H1 (cell line): ENCODE results near the gene KRTAP5-6. TPM values are rescaled to one million over a fixed set of nuclear protein-coding genes. Genes with fewer than 3 reads are reported as not detected.

Experiments
- CTCF ChIA-PET: fragments of 300-600 bp; sonication (Branson Sonifier 250); formaldehyde crosslinking; loops from one replicate; lab custom pipeline; 2021; ENCODE audit not compliant: partially characterized antibody; lab: Charles Lee
- POLR2A ChIA-PET: fragments of 300-600 bp; sonication (Branson Sonifier 250); formaldehyde crosslinking; loops from one replicate; lab custom pipeline; 2021; ENCODE audit warnings: inconsistent platforms; ENCODE audit not compliant: partially characterized antibody; lab: Charles Lee
- DNase-seq, 2 experiments: peaks; one replicate each; pipeline versions ENCODE4 v3.0.0 to v3.0.0-alpha.2; 2010 to 2022; ENCODE audit warnings: low spot score in 2 of 2, low read depth in 1 of 2, mixed read lengths in 1 of 2
- FAIRE-seq: peaks from 2 replicates; lab custom pipeline; 2011; peaks lifted over from hg19 to GRCh38; lab: Jason Lieb, UNC
- H2AFZ ChIP-seq: 2 replicates; pipeline ENCODE4 v1.8.1; 2012; ENCODE audit warnings: low read length, inconsistent platforms
- H2AK5ac ChIP-seq: 2 replicates; pipeline ENCODE4 v1.6.1; 2013; ENCODE audit warnings: low read depth, low read length
- H2BK120ac ChIP-seq: replicated peaks from 2 replicates; pipeline ENCODE3; 2013; ENCODE audit warnings: low read depth, low read length, inconsistent platforms
- H2BK12ac ChIP-seq: 2 replicates; pipeline ENCODE4 v1.6.1; 2013; ENCODE audit warnings: low read depth, low read length
- H2BK15ac ChIP-seq: 2 replicates; pipeline ENCODE4 v1.6.1; 2013; ENCODE audit warnings: low read length
- H2BK20ac ChIP-seq: 2 replicates; pipeline ENCODE4 v1.6.1; 2013; ENCODE audit warnings: low read length
- H2BK5ac ChIP-seq: 2 replicates; pipeline ENCODE4 v1.6.1; 2013; ENCODE audit warnings: low read depth, low read length
- H3K14ac ChIP-seq: 2 replicates; pipeline ENCODE4 v1.6.1; 2013; ENCODE audit warnings: inconsistent platforms; ENCODE audit not compliant: insufficient read length
- H3K18ac ChIP-seq: 2 replicates; pipeline ENCODE4 v1.6.1; 2013; ENCODE audit warnings: low read length; ENCODE audit errors: extremely low read depth
- H3K23ac ChIP-seq: 2 replicates; pipeline ENCODE4 v1.6.1; 2013; ENCODE audit warnings: inconsistent platforms; ENCODE audit not compliant: insufficient read length
- H3K23me2 ChIP-seq: 2 replicates; pipeline ENCODE4 v1.6.1; 2013; ENCODE audit warnings: low read depth, low read length
- H3K27ac ChIP-seq: 2 replicates; pipeline ENCODE4 v1.6.1; 2011; ENCODE audit warnings: low read depth, low read length, inconsistent platforms
- H3K27me3 ChIP-seq, 4 experiments: replicated peaks in 1 of 4; 1 replicate in 1 of 4; 2 replicates in 3 of 4; pipeline versions ENCODE4 v1.6.1 to v1.8.1; 2011 to 2013; ENCODE audit warnings: low read length in 3 of 4, mild to moderate bottlenecking in 3 of 4, inconsistent platforms in 2 of 4, mixed read lengths in 2 of 4, moderate library complexity in 1 of 4; ENCODE audit not compliant: control insufficient read depth in 3 of 4, insufficient read depth in 3 of 4; ENCODE audit errors: extremely low read depth in 1 of 4
- H3K36me3 ChIP-seq, 4 experiments: 2 replicates each; pipeline versions ENCODE4 v1.6.1 to v1.8.1; 2011 to 2013; ENCODE audit warnings: mild to moderate bottlenecking in 4 of 4, low read length in 3 of 4, moderate library complexity in 2 of 4, control low read depth in 1 of 4, inconsistent platforms in 1 of 4; ENCODE audit not compliant: insufficient read depth in 4 of 4, control insufficient read depth in 2 of 4
- H3K4ac ChIP-seq: replicated peaks from 2 replicates; pipeline ENCODE3; 2013; ENCODE audit warnings: low read length, low read depth, mixed read lengths, inconsistent platforms; ENCODE audit not compliant: insufficient read length
- H3K4me1 ChIP-seq, 4 experiments: replicated peaks in 1 of 4; 1 replicate in 1 of 4; 2 replicates in 3 of 4; pipeline versions ENCODE4 v1.6.1 to v1.8.1; 2011 to 2013; ENCODE audit warnings: low read length in 3 of 4, inconsistent platforms in 2 of 4, mixed read lengths in 1 of 4; ENCODE audit not compliant: insufficient read depth in 4 of 4, control insufficient read depth in 3 of 4
- H3K4me2 ChIP-seq, 2 experiments: 2 replicates each; pipeline versions ENCODE4 v1.6.1 to v1.8.1; 2011 to 2013; ENCODE audit warnings: low read depth in 2 of 2, low read length in 2 of 2, control low read depth in 1 of 2, inconsistent platforms in 1 of 2, mild to moderate bottlenecking in 1 of 2; ENCODE audit not compliant: insufficient read depth in 1 of 2
- H3K4me3 ChIP-seq, 4 experiments: fragments of 200-600, 300-600 bp in 1 of 4; sonication (generic), shearing (Covaris generic), sonication (Bioruptor Twin) in 1 of 4; 2 replicates each; pipeline versions ENCODE4 v1.5.1 to v1.8.1; 2011 to 2016; ENCODE audit warnings: low read length in 4 of 4, low read depth in 3 of 4, control low read depth in 2 of 4, inconsistent platforms in 2 of 4, mild to moderate bottlenecking in 2 of 4, mixed read lengths in 1 of 4, moderate library complexity in 1 of 4; ENCODE audit not compliant: insufficient read depth in 2 of 4; ENCODE audit errors: extremely low read depth in 1 of 4
- H3K56ac ChIP-seq: replicated peaks from 2 replicates; pipeline ENCODE3; 2013; ENCODE audit warnings: low read depth, mild to moderate bottlenecking, mixed read lengths, low read length, inconsistent platforms; ENCODE audit not compliant: insufficient read length
- H3K79me1 ChIP-seq: 2 replicates; pipeline ENCODE4 v1.6.1; 2013; ENCODE audit warnings: low read depth, low read length, control low read depth
- H3K79me2 ChIP-seq, 2 experiments: 2 replicates each; pipeline versions ENCODE4 v1.6.1 to v1.8.1; 2012 to 2013; ENCODE audit warnings: low read length in 2 of 2, mild to moderate bottlenecking in 2 of 2, inconsistent platforms in 1 of 2; ENCODE audit not compliant: insufficient read depth in 2 of 2, control insufficient read depth in 1 of 2
- H3K9ac ChIP-seq, 4 experiments: replicated peaks in 1 of 4; 1 replicate in 1 of 4; 2 replicates in 3 of 4; pipeline versions ENCODE4 v1.6.1 to v1.8.1; 2011 to 2013; ENCODE audit warnings: low read depth in 3 of 4, low read length in 3 of 4, control low read depth in 2 of 4, mild to moderate bottlenecking in 2 of 4, moderate library complexity in 2 of 4, inconsistent platforms in 1 of 4; ENCODE audit errors: extremely low read depth in 1 of 4
- H3K9me3 ChIP-seq, 2 experiments: 2 replicates each; pipeline versions ENCODE4 v1.6.1 to v1.8.1; 2012 to 2013; ENCODE audit warnings: mild to moderate bottlenecking in 2 of 2, moderate library complexity in 2 of 2, control low read depth in 1 of 2, inconsistent platforms in 1 of 2, low read depth in 1 of 2, low read length in 1 of 2, mixed read lengths in 1 of 2; ENCODE audit not compliant: insufficient read depth in 2 of 2
- H4K20me1 ChIP-seq, 2 experiments: replicated peaks in 1 of 2; 2 replicates each; pipeline versions ENCODE3 to v1.8.1; 2011 to 2013; ENCODE audit warnings: inconsistent platforms in 2 of 2, low read length in 2 of 2, mild to moderate bottlenecking in 1 of 2; ENCODE audit not compliant: insufficient read depth in 2 of 2, control insufficient read depth in 1 of 2
- H4K5ac ChIP-seq: 2 replicates; pipeline ENCODE4 v1.6.1; 2013; ENCODE audit warnings: low read length, low read depth, mixed read lengths, inconsistent platforms; ENCODE audit not compliant: insufficient read length
- H4K8ac ChIP-seq: 2 replicates; pipeline ENCODE4 v1.8.0; 2013; ENCODE audit warnings: mild to moderate bottlenecking, moderate library complexity, low read length, inconsistent platforms; ENCODE audit not compliant: insufficient read depth; ENCODE audit errors: extremely low read depth
- H4K91ac ChIP-seq: replicated peaks from 2 replicates; pipeline ENCODE3; 2013; ENCODE audit warnings: low read length, mixed read lengths, inconsistent platforms; ENCODE audit not compliant: insufficient read length
- BCL11A ChIP-seq, 2 experiments: IDR thresholded peaks; one replicate each; pipeline ENCODE4 v1.6.1; 2011; ENCODE audit warnings: low read depth in 2 of 2, low read length in 2 of 2, mild to moderate bottlenecking in 2 of 2
- CBX8 ChIP-seq: fragments of 300-800, 300-1000 bp; sonication (generic); IDR thresholded peaks from 2 replicates; pipeline ENCODE4 v1.7.1; 2016; ENCODE audit warnings: low read depth, low read length, borderline replicate concordance
- EZH2 ChIP-seq: fragments of 200-600 bp; sonication (generic); IDR thresholded peaks from 2 replicates; pipeline ENCODE4 v1.7.1; 2012; ENCODE audit warnings: low read depth, mild to moderate bottlenecking, moderate library complexity, low read length, inconsistent platforms; ENCODE audit not compliant: severe bottlenecking
- JUND ChIP-seq: IDR thresholded peaks from 2 replicates; pipeline ENCODE4 v1.6.1; 2011; ENCODE audit warnings: mild to moderate bottlenecking, improper control_type of control experiment, low read length
- KDM5A ChIP-seq: fragments of 200-600 bp; IDR thresholded peaks from 2 replicates; pipeline ENCODE4 v1.7.1; 2012; ENCODE audit warnings: mild to moderate bottlenecking, low read length, inconsistent platforms, mixed read lengths
- NANOG ChIP-seq: IDR thresholded peaks from 2 replicates; pipeline ENCODE4 v1.6.1; 2011; ENCODE audit warnings: low read length, low read depth, mild to moderate bottlenecking, inconsistent platforms; ENCODE audit not compliant: insufficient read depth, poor library complexity, severe bottlenecking
- RNF2 ChIP-seq: fragments of 200-900, 300-1000 bp; sonication (generic); IDR thresholded peaks from 2 replicates; pipeline ENCODE4 v1.7.1; 2016; ENCODE audit warnings: borderline replicate concordance, low read depth, mild to moderate bottlenecking, antibody characterized with exemption, low read length; ENCODE audit not compliant: poor library complexity, severe bottlenecking; ENCODE audit errors: missing control alignments
- SP1 ChIP-seq: IDR thresholded peaks from 2 replicates; pipeline ENCODE4 v1.6.1; 2011; ENCODE audit warnings: low read depth, low read length
- WGBS, 2 experiments: shearing (Covaris generic) in 1 of 2; methylation state at CpG; one replicate each; pipeline versions ENCODE4 v1.1.6 to v1.1.7; 2013 to 2015; ENCODE audit warnings: low lambda C conversion rate in 2 of 2, mixed read lengths in 2 of 2, inconsistent platforms in 1 of 2, low coverage in 1 of 2, missing lambda C conversion rate in 1 of 2; ENCODE audit not compliant: insufficient replicate concordance in 2 of 2, insufficient coverage in 1 of 2, insufficient read length in 1 of 2; ENCODE audit errors: extremely low coverage in 1 of 2, missing lambda C conversion rate in 1 of 2; 5-methylcytosine and 5-hydroxymethylcytosine counted together
- polyA plus RNA-seq, 7 experiments: library from polyadenylated mRNA; depleted of rRNA in 3 of 7; stranded (reverse) in 5 of 7; unstranded in 2 of 7; fragments of >200 nt in 5 of 7; fragments of 200-250 nt in 2 of 7; gene quantifications; 1 replicate in 5 of 7; 2 replicates in 1 of 7; 4 replicates in 1 of 7; pipeline versions ENCODE4 v1.2.1 to v1.2.3, GENCODE V29; 2011 to 2013; ENCODE audit warnings: missing spikeins in 2 of 7, mixed read lengths in 2 of 7
- total RNA-seq: library from RNA; stranded (reverse); fragmentation: NEBNext Ultra II Directional; extraction: Animal tissue kit (Norgen Biotek cat#: 25700); gene quantifications from 2 replicates; pipeline ENCODE4 v1.2.1, GENCODE V29; 2021
- TF ChIP-seq, protein P1 (sequence below), 3 experiments: IDR thresholded peaks; 1 replicate in 2 of 3; 2 replicates in 1 of 3; pipeline versions ENCODE4 v1.5.1 to v1.6.1; 2011; ENCODE audit warnings: low read length in 3 of 3, mild to moderate bottlenecking in 3 of 3, inconsistent platforms in 2 of 3, low read depth in 1 of 3, moderate library complexity in 1 of 3; ENCODE audit not compliant: insufficient read depth in 1 of 3; ENCODE audit errors: control extremely low read depth in 1 of 3

Gene KRTAP5-6
- total and polyA plus RNA-seq, 2 of the 8 experiments (the other 6 are each of a cell fraction or from before 2014, with no cell fraction given), result not detected

DNA sequence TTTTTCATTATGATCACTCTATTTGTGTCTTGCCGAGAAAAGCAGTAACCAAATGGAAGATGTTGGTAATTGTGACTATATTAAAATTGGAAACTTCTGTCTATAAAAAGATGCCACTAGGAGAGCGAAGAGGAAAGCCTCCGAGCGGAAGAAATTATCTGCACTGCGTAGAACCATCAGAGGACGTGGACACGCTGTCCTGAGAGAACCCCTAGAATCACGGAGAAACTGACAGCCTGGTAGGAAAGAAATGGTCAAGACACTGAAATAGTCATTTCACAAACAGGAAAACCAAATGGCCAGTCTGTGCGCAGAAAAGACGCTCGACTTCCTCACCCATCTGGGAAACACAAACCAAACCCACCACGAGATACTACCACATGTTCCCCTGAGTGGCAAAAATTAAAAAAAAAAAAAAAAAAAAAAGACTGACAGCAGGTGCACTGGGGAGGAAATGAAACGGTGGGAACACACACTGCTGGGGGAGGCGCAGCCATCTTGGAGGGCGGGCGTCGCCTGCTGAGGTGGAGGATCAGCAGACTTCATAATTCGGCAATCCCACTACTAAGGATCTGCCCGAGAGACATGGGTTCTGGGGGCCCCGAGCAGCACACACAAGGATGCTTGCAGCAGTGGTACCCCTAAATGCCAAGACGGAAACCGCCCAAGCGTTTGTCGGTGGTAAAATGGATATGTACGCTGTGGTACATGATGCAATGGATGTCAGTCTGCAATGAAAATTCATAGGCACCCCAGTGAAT, 32.1 kb downstream of the KRTAP5-6 start:
- Histone ChIP-seq H3K14ac (no peak overlapping the region), H3K18ac (no peak overlapping the region), H3K36me3 (peaks cover 0 to 4% (median 0%) of the 10 kb centered on the region in 4 experiments; a peak in 1 of 8 replicates), H3K23ac (no peak overlapping the region), H3K79me2 (peaks cover 0 to 7% of the 10 kb centered on the region in 2 experiments; a peak in 1 of 4 replicates), H2BK15ac (no peak overlapping the region), H2AK5ac (no peak overlapping the region), H3K23me2 (peaks cover 12% of the 10 kb centered on the region), H2BK5ac (no peak overlapping the region), H3K56ac (no peak overlapping the region), H4K91ac (no peak overlapping the region), H3K9me3 (peaks cover 0 to 2% of the 10 kb centered on the region in 2 experiments; a peak in 1 of 4 replicates), H3K4me2 (no peak overlapping the region), H4K5ac (no peak overlapping the region), H2AFZ (no peak overlapping the region), H3K4me3 (no peak overlapping the region), H2BK120ac (no peak overlapping the region), H2BK12ac (no peak overlapping the region), H4K20me1 (peaks cover 2 to 10% of the 10 kb centered on the region in 2 experiments), H3K27me3 (peaks cover 0 to 5% (median 1%) of the 10 kb centered on the region in 4 experiments; a peak in 2 of 7 replicates), H3K4ac (no peak overlapping the region), H3K79me1 (no peaks in the 10 kb centered on the region), H2BK20ac (no peak overlapping the region), H4K8ac (no peak overlapping the region), H3K4me1 (no peaks in the 10 kb centered on the region), H3K9ac (no peak overlapping the region), H3K27ac (no peak overlapping the region)
- POLR2A ChIA-PET, result no interaction called here
- WGBS, 2 experiments, result 89% methylated on average over 22 of the region's 25 CpGs; no CpG with 5 or more reads in 1 of the 2 experiments
- CTCF ChIA-PET, result interaction anchor here (1.8 kb wide), 1 partner anchor 36 kb away, joined by 8 read pairs; no protein-coding TSS in a partner anchor
- FAIRE-seq (no peak), DNase-seq (no peak)
- TF ChIP-seq NANOG (no peak), BCL11A (IDR thresholded peaks at IDR 0.05; ENCODE audit: low read depth in 2 of 2, low read length in 2 of 2) (no peak), JUND (no peak), EZH2 (no peak), SP1 (no peak), RNF2 (no peak), CBX8 (no peak), KDM5A (no peak)
- TF ChIP-seq, protein P1, sequence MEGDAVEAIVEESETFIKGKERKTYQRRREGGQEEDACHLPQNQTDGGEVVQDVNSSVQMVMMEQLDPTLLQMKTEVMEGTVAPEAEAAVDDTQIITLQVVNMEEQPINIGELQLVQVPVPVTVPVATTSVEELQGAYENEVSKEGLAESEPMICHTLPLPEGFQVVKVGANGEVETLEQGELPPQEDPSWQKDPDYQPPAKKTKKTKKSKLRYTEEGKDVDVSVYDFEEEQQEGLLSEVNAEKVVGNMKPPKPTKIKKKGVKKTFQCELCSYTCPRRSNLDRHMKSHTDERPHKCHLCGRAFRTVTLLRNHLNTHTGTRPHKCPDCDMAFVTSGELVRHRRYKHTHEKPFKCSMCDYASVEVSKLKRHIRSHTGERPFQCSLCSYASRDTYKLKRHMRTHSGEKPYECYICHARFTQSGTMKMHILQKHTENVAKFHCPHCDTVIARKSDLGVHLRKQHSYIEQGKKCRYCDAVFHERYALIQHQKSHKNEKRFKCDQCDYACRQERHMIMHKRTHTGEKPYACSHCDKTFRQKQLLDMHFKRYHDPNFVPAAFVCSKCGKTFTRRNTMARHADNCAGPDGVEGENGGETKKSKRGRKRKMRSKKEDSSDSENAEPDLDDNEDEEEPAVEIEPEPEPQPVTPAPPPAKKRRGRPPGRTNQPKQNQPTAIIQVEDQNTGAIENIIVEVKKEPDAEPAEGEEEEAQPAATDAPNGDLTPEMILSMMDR (IDR thresholded peaks at IDR 0.05; ENCODE audit: control extremely low read depth in 1 of 3, insufficient read depth in 1 of 3, low read depth in 1 of 3, low read length in 3 of 3), result no peak
